GM18498 (cell line): ENCODE results near the gene NDEL1.

Experiments used
- ATAC-seq: cut with Tn5 transposase; IDR thresholded peaks from one replicate; pipeline ENCODE4 v1.9.1; 2021; ENCODE audit warnings: mild to moderate bottlenecking, moderate library complexity; ENCODE audit not compliant: unreplicated experiment

The NDEL1 gene

GRCh38 chr17:8451933-8452614 lies 16.4 kb downstream of the NDEL1 start:
- no peak for ATAC-seq

- no peak for ATAC-seq
Observed at GRCh38 chr17:8453326-8453725, 17.6 kb downstream of the NDEL1 start.

GRCh38 chr17:8455665-8456209 lies 20.1 kb downstream of the NDEL1 start:
- ATAC-seq: no peak

GRCh38 chr17:8458128-8458527 lies 22.4 kb downstream of the NDEL1 start:
- no peak for ATAC-seq

GRCh38 chr17:8459107-8459506 lies 23.4 kb downstream of the NDEL1 start:
- ATAC-seq: no peak

- ATAC-seq: no peak
Observed at GRCh38 chr17:8459831-8460230, 24.1 kb downstream of the NDEL1 start.

- no peak for ATAC-seq
Observed at GRCh38 chr17:8462564-8462963, 26.9 kb downstream of the NDEL1 start.

- ATAC-seq: no peak
Observed at GRCh38 chr17:8463099-8463498, 27.4 kb downstream of the NDEL1 start.

- ATAC-seq: no peak
Observed at GRCh38 chr17:8464941-8465340, 29.3 kb downstream of the NDEL1 start.

GRCh38 chr17:8465356-8465755 lies 29.7 kb downstream of the NDEL1 start:
- ATAC-seq: no peak

- no peak for ATAC-seq
Observed at GRCh38 chr17:8465759-8466158, 30.1 kb downstream of the NDEL1 start.

GRCh38 chr17:8466456-8466855 lies 30.8 kb downstream of the NDEL1 start:
- ATAC-seq: no peak

- ATAC-seq: no peak
Observed at GRCh38 chr17:8466873-8467272, 31.2 kb downstream of the NDEL1 start.

- no peak for ATAC-seq
Observed at GRCh38 chr17:8467527-8467926, 31.8 kb downstream of the NDEL1 start.

- ATAC-seq: no peak
Observed at GRCh38 chr17:8468127-8468526, 32.4 kb downstream of the NDEL1 start.

GRCh38 chr17:8468980-8469379 lies 33.3 kb downstream of the NDEL1 start:
- no peak for ATAC-seq

- no peak for ATAC-seq
Observed at GRCh38 chr17:8469964-8470363, 34.3 kb downstream of the NDEL1 start.

- no peak for ATAC-seq
Observed at GRCh38 chr17:8470447-8471047, 34.9 kb downstream of the NDEL1 start.

- no peak for ATAC-seq
Observed at GRCh38 chr17:8472663-8473062, 37.0 kb downstream of the NDEL1 start.

GRCh38 chr17:8473451-8474192 lies 37.9 kb downstream of the NDEL1 start:
- no peak for ATAC-seq

GRCh38 chr17:8474826-8475225 lies 39.1 kb downstream of the NDEL1 start:
- ATAC-seq: no peak

GRCh38 chr17:8475227-8475626 lies 39.5 kb downstream of the NDEL1 start:
- no peak for ATAC-seq
